ENCODE measurements around the gene CARD11.
A peak's percentile ranks its signal among the peaks of the same experiment; 100 is the strongest.

The CARD11 gene

GRCh38 chr7:2864999-2865670 lies 178.5 kb downstream of the CARD11 start:
- TF ChIP-seq REST (IDR thresholded peaks at IDR 0.05; ENCODE audit: insufficient replicate concordance, low read depth): no peak
- TF ChIP-seq CTCF (IDR thresholded peaks at IDR 0.05; ENCODE audit: insufficient read depth, low read length): peak; percentile 83
- DNase-seq (ENCODE audit: low read depth in 1 of 2, low spot score in 1 of 2): peak in 1 of 2 experiments; percentile 53
- Histone ChIP-seq H3K4me3 (replicated peaks; ENCODE audit: insufficient read depth, low read length) (no peak overlapping the region), H3K27ac (replicated peaks) (no peak overlapping the region), H3K27me3 (ENCODE audit: insufficient read depth, poor library complexity, severe bottlenecking) (no peaks in the 10 kb centered on the region)

- Histone ChIP-seq H3K4me3 (replicated peaks; ENCODE audit: insufficient read depth, low read length) (no peak overlapping the region), H3K27me3 (ENCODE audit: insufficient read depth, poor library complexity, severe bottlenecking) (no peaks in the 10 kb centered on the region), H3K27ac (replicated peaks) (0 out of 2 replicates have a peak overlapping the region, but pooled peaks have one; percentile 10)
- no peak for DNase-seq (ENCODE audit: low read depth in 1 of 2, low spot score in 1 of 2)
- TF ChIP-seq SPI1 (IDR thresholded peaks at IDR 0.05; ENCODE audit: borderline replicate concordance, low read depth) (no peak), CTCF (IDR thresholded peaks at IDR 0.05; ENCODE audit: insufficient read depth, low read length) (no peak), GABPA (IDR thresholded peaks at IDR 0.05; ENCODE audit: low read depth) (no peak), POLR2AphosphoS5 (IDR thresholded peaks at IDR 0.05; ENCODE audit: low read depth) (no peak), REST (IDR thresholded peaks at IDR 0.05; ENCODE audit: insufficient replicate concordance, low read depth) (no peak)
These were observed 179.3 kb downstream of the CARD11 start for GRCh38 chr7:2864204-2864985.

- TF ChIP-seq REST (IDR thresholded peaks at IDR 0.05; ENCODE audit: insufficient replicate concordance, low read depth) (no peak), POLR2AphosphoS5 (IDR thresholded peaks at IDR 0.05; ENCODE audit: low read depth) (peak; percentile 97), CTCF (IDR thresholded peaks at IDR 0.05; ENCODE audit: insufficient read depth, low read length) (no peak), SPI1 (IDR thresholded peaks at IDR 0.05; ENCODE audit: borderline replicate concordance, low read depth) (peak; percentile 25; the same call in 1 of the 2 replicates), GABPA (IDR thresholded peaks at IDR 0.05; ENCODE audit: low read depth) (peak; percentile 86)
- Histone ChIP-seq H3K27me3 (ENCODE audit: insufficient read depth, poor library complexity, severe bottlenecking) (no peaks in the 10 kb centered on the region), H3K4me3 (replicated peaks; ENCODE audit: insufficient read depth, low read length) (peak overlapping the region; percentile 11; the same call in 1 of the 2 replicates), H3K27ac (replicated peaks) (peak overlapping the region; percentile 72)
- peak; percentile 92 to 93 for DNase-seq (ENCODE audit: low read depth in 1 of 2, low spot score in 1 of 2)
These were observed 180.1 kb downstream of the CARD11 start for GRCh38 chr7:2863461-2864066.

Data from HL-60 (cell line).